Measurements from ENCODE around the gene TRIM44.

DNA sequence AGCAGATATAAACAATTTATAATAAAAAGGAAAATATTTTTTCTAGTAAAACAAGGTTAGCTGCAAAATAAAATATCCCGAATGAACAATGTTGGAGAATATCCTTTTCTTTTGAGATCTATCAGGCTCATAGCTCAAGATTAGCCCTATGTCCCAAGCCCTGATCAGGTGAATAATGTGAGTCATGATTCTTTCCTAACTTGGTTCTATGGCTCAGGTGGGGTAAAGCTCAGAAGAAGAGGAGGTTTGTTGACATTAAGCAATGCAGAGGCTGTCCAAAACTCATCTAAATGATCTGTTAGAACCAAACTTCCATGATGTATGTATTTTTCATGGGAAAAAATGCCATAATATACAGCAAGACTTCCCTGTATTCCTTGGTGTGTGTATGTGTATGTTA is 86.1 kb downstream of the TRIM44 start:
- TF ChIP-seq EP300 (IDR thresholded peaks at IDR 0.05), result no peak
- no peak for TF ChIP-seq POLR2A (IDR thresholded peaks at IDR 0.05)
